A549 (cell line): ENCODE results near the gene GRAMD2A. TPM values are rescaled to one million over a fixed set of nuclear protein-coding genes. Genes with fewer than 3 reads are reported as not detected.

ENCODE experiments used
- ATAC-seq, 2 experiments: fragments of 200-7000 bp in 1 of 2; fragments of >200 bp in 1 of 2; cut with Nextera tagmentation in 1 of 2; cut with Tn5 transposase in 1 of 2; 3 replicates each; pipeline versions ENCODE4 v1.8.0 to v1.9.1; 2018 to 2020; ENCODE audit warnings: mild to moderate bottlenecking in 1 of 2, moderate library complexity in 1 of 2
- CTCF ChIA-PET: fragments of 300-600 bp; sonication (Branson Sonifier 250); formaldehyde crosslinking; extraction: SDS; loops from one replicate; lab custom pipeline; 2021; ENCODE audit warnings: antibody characterized with exemption, inconsistent platforms; lab: Yijun Ruan, JAX
- POLR2A ChIA-PET: fragments of 350-600 bp; formaldehyde crosslinking; extraction: SDS; loops from one replicate; lab custom pipeline; 2021; ENCODE audit warnings: antibody characterized with exemption, inconsistent platforms; lab: Yijun Ruan, JAX
- DNase-seq, 2 experiments: peaks; one replicate each; pipeline versions ENCODE4 v3.0.0 to v3.0.0-alpha.2; 2011 to 2016; ENCODE audit warnings: low read depth in 1 of 2, low spot score in 1 of 2
- FAIRE-seq: peaks from 2 replicates; lab custom pipeline; 2011; peaks lifted over from hg19 to GRCh38; lab: Jason Lieb, UNC
- H3K27ac ChIP-seq, 2 experiments: fragments of >200 bp; sonication (Bioruptor Twin); formaldehyde crosslinking; 3 replicates each; pipeline ENCODE4 v1.5.1; 2016 to 2017
- H3K4me1 ChIP-seq: fragments of >200 bp; sonication (Bioruptor Twin); formaldehyde crosslinking; 3 replicates; pipeline ENCODE4 v1.6.1; 2016
- H3K4me2 ChIP-seq: fragments of >200 bp; sonication (Bioruptor Twin); formaldehyde crosslinking; 3 replicates; pipeline ENCODE4 v1.6.1; 2016
- H3K4me3 ChIP-seq: fragments of >200 bp; sonication (Bioruptor Twin); formaldehyde crosslinking; 3 replicates; pipeline ENCODE4 v1.5.1; 2016
- H3K9me3 ChIP-seq: fragments of >200 bp; sonication (Bioruptor Twin); formaldehyde crosslinking; 3 replicates; pipeline ENCODE4 v1.6.1; 2016
- BHLHE40 ChIP-seq: IDR thresholded peaks from 2 replicates; pipeline ENCODE4 v1.6.1; 2012; ENCODE audit warnings: low read depth, low read length, inconsistent platforms
- CBX2 ChIP-seq: fragments of 200-600 bp; sonication (generic); IDR thresholded peaks from 2 replicates; pipeline ENCODE4 v1.6.1; 2016; ENCODE audit warnings: low read depth, mild to moderate bottlenecking, borderline replicate concordance
- CEBPB ChIP-seq, 2 experiments: fragments of >200 bp in 1 of 2; sonication (Bioruptor Twin) in 1 of 2; formaldehyde crosslinking in 1 of 2; IDR thresholded peaks; 2 replicates each; pipeline ENCODE4 v1.6.1; 2012 to 2016
- CHD2 ChIP-seq: fragments of 150-350 bp; IDR thresholded peaks from 2 replicates; pipeline ENCODE4 v1.6.1; 2014; ENCODE audit warnings: low read length; ENCODE audit not compliant: partially characterized antibody
- CHD4 ChIP-seq: fragments of 200-600 bp; sonication (generic); IDR thresholded peaks from 2 replicates; pipeline ENCODE4 v1.6.1; 2016; ENCODE audit warnings: antibody characterized with exemption, mild to moderate bottlenecking, borderline replicate concordance
- EHF ChIP-seq: fragments of 250-450 bp; sonication (Bioruptor Pico); IDR thresholded peaks from 2 replicates; pipeline ENCODE4 v1.5.0; 2020; ENCODE audit warnings: mild to moderate bottlenecking
- EP300 ChIP-seq, 2 experiments: fragments of >200 bp; sonication (Bioruptor Twin); formaldehyde crosslinking; IDR thresholded peaks; 2 replicates in 1 of 2; 3 replicates in 1 of 2; pipeline ENCODE4 v1.6.1; 2016 to 2017
- FOSL2 ChIP-seq, 2 experiments: fragments of 450-650 bp in 1 of 2; fragments of >200 bp in 1 of 2; sonication (Bioruptor Twin) in 1 of 2; formaldehyde crosslinking; IDR thresholded peaks; 2 replicates each; pipeline versions ENCODE4 v1.5.0 to v1.6.1; 2016 to 2020; ENCODE audit warnings: mild to moderate bottlenecking in 1 of 2, moderate library complexity in 1 of 2
- GATA3 ChIP-seq: IDR thresholded peaks from 2 replicates; pipeline ENCODE4 v1.6.1; 2012; ENCODE audit warnings: borderline replicate concordance
- HDAC2 ChIP-seq: fragments of 200-600 bp; sonication (generic); IDR thresholded peaks from 2 replicates; pipeline ENCODE4 v1.6.1; 2016
- HEYL ChIP-seq: fragments of 250-450 bp; sonication (Bioruptor Pico); IDR thresholded peaks from 2 replicates; pipeline ENCODE4 v1.8.0; 2021; ENCODE audit warnings: mild to moderate bottlenecking, moderate library complexity
- HOXA7 ChIP-seq: fragments of 250-450 bp; sonication (Bioruptor Pico); IDR thresholded peaks from 2 replicates; pipeline ENCODE4 v1.5.0; 2020; ENCODE audit warnings: mild to moderate bottlenecking, moderate library complexity
- HOXB13 ChIP-seq: fragments of 250-450 bp; sonication (Bioruptor Pico); IDR thresholded peaks from 2 replicates; pipeline ENCODE4 v1.5.0; 2020; ENCODE audit warnings: low read depth, mild to moderate bottlenecking, moderate library complexity
- JUNB ChIP-seq: fragments of >200 bp; sonication (Bioruptor Twin); formaldehyde crosslinking; IDR thresholded peaks from 2 replicates; pipeline ENCODE4 v1.6.1; 2016
- KDM5A ChIP-seq: fragments of 200-600 bp; sonication (generic); IDR thresholded peaks from 2 replicates; pipeline ENCODE4 v1.6.1; 2016; ENCODE audit warnings: antibody characterized with exemption, mild to moderate bottlenecking
- MYC ChIP-seq: IDR thresholded peaks from 2 replicates; pipeline ENCODE4 v1.6.1; 2012; ENCODE audit warnings: mild to moderate bottlenecking, inconsistent platforms, low read length, improper control_type of control experiment, borderline replicate concordance
- RCOR1 ChIP-seq: fragments of 150-350 bp; IDR thresholded peaks from 2 replicates; pipeline ENCODE4 v1.6.1; 2014; ENCODE audit warnings: antibody characterized with exemption, low read length, low read depth
- RFX5 ChIP-seq: fragments of 450-650 bp; IDR thresholded peaks from 2 replicates; pipeline ENCODE4 v1.7.1; 2014; ENCODE audit warnings: antibody characterized with exemption, mild to moderate bottlenecking, moderate library complexity
- SMC3 ChIP-seq: fragments of >200 bp; sonication (Bioruptor Twin); formaldehyde crosslinking; IDR thresholded peaks from 3 replicates; pipeline ENCODE4 v1.6.1; 2018; ENCODE audit warnings: inconsistent platforms
- SREBF2 ChIP-seq: fragments of 450-650 bp; IDR thresholded peaks from 2 replicates; pipeline ENCODE4 v1.6.1; 2014; ENCODE audit warnings: mild to moderate bottlenecking, moderate library complexity
- TFCP2L1 ChIP-seq: fragments of 250-450 bp; sonication (Bioruptor Pico); IDR thresholded peaks from 2 replicates; pipeline ENCODE4 v1.5.0; 2021; ENCODE audit warnings: mild to moderate bottlenecking
- TP53 ChIP-seq: fragments of 250-450 bp; sonication (Bioruptor Pico); IDR thresholded peaks from 2 replicates; pipeline ENCODE4 v1.5.0; 2021; ENCODE audit warnings: mild to moderate bottlenecking, moderate library complexity
- ZC3H11A ChIP-seq: fragments of 450-650 bp; IDR thresholded peaks from 2 replicates; pipeline ENCODE4 v1.6.1; 2014; ENCODE audit warnings: antibody characterized with exemption, mild to moderate bottlenecking
- ZFP36 ChIP-seq: fragments of 450-650 bp; IDR thresholded peaks from 2 replicates; pipeline ENCODE4 v1.6.1; 2014; ENCODE audit warnings: borderline replicate concordance; ENCODE audit not compliant: partially characterized antibody
- ZNF302 ChIP-seq: fragments of 250-450 bp; sonication (Bioruptor Pico); IDR thresholded peaks from 2 replicates; pipeline ENCODE4 v1.9.0; 2021; ENCODE audit warnings: inconsistent platforms, mild to moderate bottlenecking, moderate library complexity
- WGBS: methylation state at CpG from one replicate; pipeline ENCODE4 v1.1.6; 2017; ENCODE audit errors: missing lambda C conversion rate; 5-methylcytosine and 5-hydroxymethylcytosine counted together
- polyA plus RNA-seq, 4 experiments: library from polyadenylated mRNA; depleted of rRNA in 3 of 4; stranded (reverse); fragments of >200 nt; fragmentation: RNase III in 1 of 4; extraction: RNeasy Plus Mini Kit Qiagen cat#74134 plus additional on column Dnase treatment in 1 of 4; gene quantifications; 2 replicates in 3 of 4; 3 replicates in 1 of 4; pipeline ENCODE4 v1.2.3, GENCODE V29; 2011 to 2017
- TF ChIP-seq, protein P1 (sequence below): fragments of >200 bp; sonication (Bioruptor Twin); formaldehyde crosslinking; IDR thresholded peaks from 2 replicates; pipeline ENCODE4 v1.6.1; 2016
- TF ChIP-seq, protein P2 (sequence below): fragments of 150-350 bp; IDR thresholded peaks from 2 replicates; pipeline ENCODE4 v1.6.1; 2014; ENCODE audit warnings: low read depth, mild to moderate bottlenecking, low read length
- TF ChIP-seq, protein P3 (sequence below): fragments of 450-650 bp; IDR thresholded peaks from 2 replicates; pipeline ENCODE4 v1.6.1; 2014; ENCODE audit warnings: antibody characterized with exemption
- TF ChIP-seq, protein P4 (sequence below): IDR thresholded peaks from 2 replicates; pipeline ENCODE4 v1.6.1; 2012; ENCODE audit warnings: low read depth, borderline replicate concordance
- TF ChIP-seq, protein P5 (sequence below): IDR thresholded peaks from 2 replicates; pipeline ENCODE4 v1.6.1; 2012
- TF ChIP-seq, protein P6 (sequence below): fragments of 200-600 bp; sonication (generic); IDR thresholded peaks from 2 replicates; pipeline ENCODE4 v1.6.1; 2016; ENCODE audit warnings: antibody characterized with exemption, mild to moderate bottlenecking, moderate library complexity
- TF ChIP-seq, protein P7 (sequence below): fragments of 250-450 bp; sonication (Bioruptor Pico); IDR thresholded peaks from 2 replicates; pipeline ENCODE4 v1.5.0; 2020; ENCODE audit warnings: low read depth, mild to moderate bottlenecking, moderate library complexity

GRAMD2A gene
- polyA plus RNA-seq, 2 of the 4 experiments (the other 2 are of a cell fraction): 0.41 TPM; not detected in 1

DNA sequence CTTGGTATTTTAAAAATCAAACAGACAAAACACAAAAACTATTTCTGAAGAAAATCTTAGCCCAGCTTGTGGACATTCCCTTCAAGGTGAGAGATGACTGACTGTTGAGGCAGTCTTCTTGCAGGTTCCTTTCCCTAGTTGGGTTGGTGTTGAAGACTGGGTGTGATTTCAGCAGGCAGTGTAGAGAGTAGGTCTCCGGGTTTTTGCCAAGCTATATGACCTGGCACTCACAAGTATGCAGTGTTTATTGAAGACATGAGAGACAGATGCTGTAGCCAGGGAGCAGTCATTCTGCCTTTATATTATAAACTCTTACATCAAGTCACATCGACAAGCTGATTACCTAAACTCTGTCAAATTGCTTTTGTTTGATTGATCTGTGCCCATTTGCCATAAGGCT lies 61.9 kb downstream of the GRAMD2A start:
- H3K27ac ChIP-seq: no peak overlapping the region
- WGBS: 46% methylated on average over 2 of the region's 2 CpGs
- no peaks in the 10 kb centered on the region for H3K9me3 ChIP-seq
- DNase-seq (no peak), FAIRE-seq (peak; percentile 79), ATAC-seq (peak in 1 of 2 experiments; percentile 53; a peak in 2 of 6 replicates)
- H3K4me3 ChIP-seq: no peak overlapping the region
- CTCF ChIA-PET: interaction anchor here (0.9 kb wide), 1 partner anchor 20 kb away, joined by 6 read pairs; no protein-coding TSS in a partner anchor
- POLR2A ChIA-PET: no interaction called here
- TF ChIP-seq, protein P1, sequence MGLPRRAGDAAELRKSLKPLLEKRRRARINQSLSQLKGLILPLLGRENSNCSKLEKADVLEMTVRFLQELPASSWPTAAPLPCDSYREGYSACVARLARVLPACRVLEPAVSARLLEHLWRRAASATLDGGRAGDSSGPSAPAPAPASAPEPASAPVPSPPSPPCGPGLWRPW: no peak
- TF ChIP-seq GATA3 (no peak), HOXB13 (no peak), SREBF2 (no peak), CHD2 (no peak), SMC3 (no peak), ZC3H11A (no peak), CEBPB (IDR thresholded peaks at IDR 0.05) (no peak), ZNF302 (CRISPR knock-in tag) (no peak), CBX2 (no peak), TP53 (CRISPR knock-in tag) (no peak), BHLHE40 (no peak), EP300 (IDR thresholded peaks at IDR 0.05) (no peak)
- TF ChIP-seq, protein P2, sequence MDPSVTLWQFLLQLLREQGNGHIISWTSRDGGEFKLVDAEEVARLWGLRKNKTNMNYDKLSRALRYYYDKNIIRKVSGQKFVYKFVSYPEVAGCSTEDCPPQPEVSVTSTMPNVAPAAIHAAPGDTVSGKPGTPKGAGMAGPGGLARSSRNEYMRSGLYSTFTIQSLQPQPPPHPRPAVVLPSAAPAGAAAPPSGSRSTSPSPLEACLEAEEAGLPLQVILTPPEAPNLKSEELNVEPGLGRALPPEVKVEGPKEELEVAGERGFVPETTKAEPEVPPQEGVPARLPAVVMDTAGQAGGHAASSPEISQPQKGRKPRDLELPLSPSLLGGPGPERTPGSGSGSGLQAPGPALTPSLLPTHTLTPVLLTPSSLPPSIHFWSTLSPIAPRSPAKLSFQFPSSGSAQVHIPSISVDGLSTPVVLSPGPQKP: no peak
- TF ChIP-seq, protein P3, sequence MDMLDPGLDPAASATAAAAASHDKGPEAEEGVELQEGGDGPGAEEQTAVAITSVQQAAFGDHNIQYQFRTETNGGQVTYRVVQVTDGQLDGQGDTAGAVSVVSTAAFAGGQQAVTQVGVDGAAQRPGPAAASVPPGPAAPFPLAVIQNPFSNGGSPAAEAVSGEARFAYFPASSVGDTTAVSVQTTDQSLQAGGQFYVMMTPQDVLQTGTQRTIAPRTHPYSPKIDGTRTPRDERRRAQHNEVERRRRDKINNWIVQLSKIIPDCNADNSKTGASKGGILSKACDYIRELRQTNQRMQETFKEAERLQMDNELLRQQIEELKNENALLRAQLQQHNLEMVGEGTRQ: no peak
- peaks cover 25% of the 10 kb centered on the region; the same call in 2 of the 3 replicates for H3K4me1 ChIP-seq
- 0 out of 3 replicates have a peak overlapping the region, but pooled peaks have one; percentile 5 for H3K4me2 ChIP-seq

DNA sequence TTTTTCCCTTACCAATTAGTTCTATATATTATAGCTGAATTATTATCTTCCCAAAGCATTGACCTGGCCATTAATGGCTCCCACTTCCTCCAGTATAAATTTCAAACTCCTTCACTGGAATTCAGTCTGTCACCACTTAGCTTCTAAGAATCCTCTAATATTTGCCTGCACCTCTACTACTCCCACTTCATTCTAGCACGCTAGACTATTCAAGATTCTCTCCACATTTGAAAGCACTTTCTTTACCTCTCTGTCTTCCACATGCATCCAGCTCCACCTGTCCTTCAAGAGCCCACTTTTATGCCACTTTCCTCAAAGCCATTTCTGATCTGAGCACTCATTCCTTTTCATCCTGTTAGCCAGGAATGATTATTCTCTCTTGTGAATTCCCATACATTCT lies 64.4 kb downstream of the GRAMD2A start:
- no peaks in the 10 kb centered on the region for H3K9me3 ChIP-seq
- peak; percentile 18 for FAIRE-seq

DNA sequence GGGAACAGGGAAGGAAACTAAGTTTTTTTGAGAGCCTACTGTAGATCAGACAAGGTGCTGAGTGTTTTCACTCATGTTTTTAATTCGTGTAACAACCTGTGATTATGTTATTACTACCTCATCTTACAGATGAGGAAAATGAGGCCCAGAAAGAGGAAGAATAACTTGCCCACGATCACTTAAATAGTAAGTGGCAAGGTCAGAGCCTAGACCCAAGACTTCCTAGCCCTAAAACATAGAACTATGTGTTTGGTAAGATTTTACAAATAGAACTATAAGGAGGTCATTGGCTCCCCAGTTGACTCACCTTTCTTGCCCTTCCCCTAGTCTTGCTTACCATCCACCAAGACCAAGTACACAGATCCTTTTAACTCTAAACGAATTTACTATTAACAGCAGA lies 65.7 kb downstream of the GRAMD2A start:
- FAIRE-seq: peak; percentile 68
- POLR2A ChIA-PET: no interaction called here
- TF ChIP-seq, protein P4, sequence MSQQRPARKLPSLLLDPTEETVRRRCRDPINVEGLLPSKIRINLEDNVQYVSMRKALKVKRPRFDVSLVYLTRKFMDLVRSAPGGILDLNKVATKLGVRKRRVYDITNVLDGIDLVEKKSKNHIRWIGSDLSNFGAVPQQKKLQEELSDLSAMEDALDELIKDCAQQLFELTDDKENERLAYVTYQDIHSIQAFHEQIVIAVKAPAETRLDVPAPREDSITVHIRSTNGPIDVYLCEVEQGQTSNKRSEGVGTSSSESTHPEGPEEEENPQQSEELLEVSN: no peak
- TF ChIP-seq GATA3: no peak
- TF ChIP-seq, protein P5, sequence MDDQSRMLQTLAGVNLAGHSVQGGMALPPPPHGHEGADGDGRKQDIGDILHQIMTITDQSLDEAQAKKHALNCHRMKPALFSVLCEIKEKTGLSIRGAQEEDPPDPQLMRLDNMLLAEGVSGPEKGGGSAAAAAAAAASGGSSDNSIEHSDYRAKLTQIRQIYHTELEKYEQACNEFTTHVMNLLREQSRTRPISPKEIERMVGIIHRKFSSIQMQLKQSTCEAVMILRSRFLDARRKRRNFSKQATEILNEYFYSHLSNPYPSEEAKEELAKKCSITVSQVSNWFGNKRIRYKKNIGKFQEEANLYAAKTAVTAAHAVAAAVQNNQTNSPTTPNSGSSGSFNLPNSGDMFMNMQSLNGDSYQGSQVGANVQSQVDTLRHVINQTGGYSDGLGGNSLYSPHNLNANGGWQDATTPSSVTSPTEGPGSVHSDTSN: no peak
- TF ChIP-seq, protein P6, sequence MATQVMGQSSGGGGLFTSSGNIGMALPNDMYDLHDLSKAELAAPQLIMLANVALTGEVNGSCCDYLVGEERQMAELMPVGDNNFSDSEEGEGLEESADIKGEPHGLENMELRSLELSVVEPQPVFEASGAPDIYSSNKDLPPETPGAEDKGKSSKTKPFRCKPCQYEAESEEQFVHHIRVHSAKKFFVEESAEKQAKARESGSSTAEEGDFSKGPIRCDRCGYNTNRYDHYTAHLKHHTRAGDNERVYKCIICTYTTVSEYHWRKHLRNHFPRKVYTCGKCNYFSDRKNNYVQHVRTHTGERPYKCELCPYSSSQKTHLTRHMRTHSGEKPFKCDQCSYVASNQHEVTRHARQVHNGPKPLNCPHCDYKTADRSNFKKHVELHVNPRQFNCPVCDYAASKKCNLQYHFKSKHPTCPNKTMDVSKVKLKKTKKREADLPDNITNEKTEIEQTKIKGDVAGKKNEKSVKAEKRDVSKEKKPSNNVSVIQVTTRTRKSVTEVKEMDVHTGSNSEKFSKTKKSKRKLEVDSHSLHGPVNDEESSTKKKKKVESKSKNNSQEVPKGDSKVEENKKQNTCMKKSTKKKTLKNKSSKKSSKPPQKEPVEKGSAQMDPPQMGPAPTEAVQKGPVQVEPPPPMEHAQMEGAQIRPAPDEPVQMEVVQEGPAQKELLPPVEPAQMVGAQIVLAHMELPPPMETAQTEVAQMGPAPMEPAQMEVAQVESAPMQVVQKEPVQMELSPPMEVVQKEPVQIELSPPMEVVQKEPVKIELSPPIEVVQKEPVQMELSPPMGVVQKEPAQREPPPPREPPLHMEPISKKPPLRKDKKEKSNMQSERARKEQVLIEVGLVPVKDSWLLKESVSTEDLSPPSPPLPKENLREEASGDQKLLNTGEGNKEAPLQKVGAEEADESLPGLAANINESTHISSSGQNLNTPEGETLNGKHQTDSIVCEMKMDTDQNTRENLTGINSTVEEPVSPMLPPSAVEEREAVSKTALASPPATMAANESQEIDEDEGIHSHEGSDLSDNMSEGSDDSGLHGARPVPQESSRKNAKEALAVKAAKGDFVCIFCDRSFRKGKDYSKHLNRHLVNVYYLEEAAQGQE: no peak
- no peak for TF ChIP-seq KDM5A
- TF ChIP-seq EHF: no peak
- TF ChIP-seq HDAC2: no peak

More for the DNA sequence above, 64.4 kb downstream of the GRAMD2A start:
- Histone ChIP-seq H3K4me2 (no peak overlapping the region), H3K4me1 (peaks cover 25% of the 10 kb centered on the region; the same call in 2 of the 3 replicates), H3K4me3 (no peak overlapping the region), H3K27ac (no peak overlapping the region)
- POLR2A ChIA-PET: no interaction called here
- ATAC-seq (no peak), DNase-seq (no peak)
- no peak for TF ChIP-seq FOSL2 (IDR thresholded peaks at IDR 0.05)
- TF ChIP-seq FOSL2 (CRISPR knock-in tag; IDR thresholded peaks at IDR 0.05): no peak
- TF ChIP-seq KDM5A: no peak
- no peak for TF ChIP-seq TFCP2L1
- TF ChIP-seq ZNF302 (CRISPR knock-in tag): no peak
- no peak for TF ChIP-seq MYC
- no peak for TF ChIP-seq CHD4
- TF ChIP-seq SREBF2: no peak
- TF ChIP-seq, protein P7, sequence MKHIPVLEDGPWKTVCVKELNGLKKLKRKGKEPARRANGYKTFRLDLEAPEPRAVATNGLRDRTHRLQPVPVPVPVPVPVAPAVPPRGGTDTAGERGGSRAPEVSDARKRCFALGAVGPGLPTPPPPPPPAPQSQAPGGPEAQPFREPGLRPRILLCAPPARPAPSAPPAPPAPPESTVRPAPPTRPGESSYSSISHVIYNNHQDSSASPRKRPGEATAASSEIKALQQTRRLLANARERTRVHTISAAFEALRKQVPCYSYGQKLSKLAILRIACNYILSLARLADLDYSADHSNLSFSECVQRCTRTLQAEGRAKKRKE (CRISPR knock-in tag): no peak
- TF ChIP-seq RCOR1: no peak
- TF ChIP-seq HOXA7: no peak
- no peak for TF ChIP-seq ZFP36
- TF ChIP-seq RFX5: no peak
- TF ChIP-seq HDAC2: no peak
- no peak for TF ChIP-seq EHF
- TF ChIP-seq CHD2: no peak
- no peak for TF ChIP-seq JUNB
- no peak for TF ChIP-seq HEYL (CRISPR knock-in tag)
- 98% methylated on average over 1 of the region's 1 CpG for WGBS
- CTCF ChIA-PET: interaction anchor here (1.3 to 2.9 kb wide), 3 partner anchors 17 to 23 kb away, joined by 4 to 19 read pairs (median 6); no protein-coding TSS in a partner anchor

More for the DNA sequence above, 65.7 kb downstream of the GRAMD2A start:
- H3K4me1 ChIP-seq: peaks cover 25% of the 10 kb centered on the region; the same call in 2 of the 3 replicates
- H3K9me3 ChIP-seq: no peaks in the 10 kb centered on the region
- no peak overlapping the region for H3K27ac ChIP-seq
- 42% methylated on average over 3 of the region's 3 CpGs for WGBS
- H3K4me3 ChIP-seq: no peak overlapping the region
- DNase-seq (no peak), ATAC-seq (no peak)
- H3K4me2 ChIP-seq: no peak overlapping the region
- CTCF ChIA-PET: interaction anchor here (1.3 to 1.4 kb wide), 2 partner anchors 13 to 18 kb away, joined by 3 to 4 read pairs; partner anchors contain the start of gene SENP8
